ENCODE measurements around the gene KHDC1.

Gene KHDC1, protein sequence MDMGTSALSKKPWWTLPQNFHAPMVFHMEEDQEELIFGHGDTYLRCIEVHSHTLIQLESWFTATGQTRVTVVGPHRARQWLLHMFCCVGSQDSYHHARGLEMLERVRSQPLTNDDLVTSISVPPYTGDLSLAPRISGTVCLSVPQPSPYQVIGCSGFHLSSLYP

DNA sequence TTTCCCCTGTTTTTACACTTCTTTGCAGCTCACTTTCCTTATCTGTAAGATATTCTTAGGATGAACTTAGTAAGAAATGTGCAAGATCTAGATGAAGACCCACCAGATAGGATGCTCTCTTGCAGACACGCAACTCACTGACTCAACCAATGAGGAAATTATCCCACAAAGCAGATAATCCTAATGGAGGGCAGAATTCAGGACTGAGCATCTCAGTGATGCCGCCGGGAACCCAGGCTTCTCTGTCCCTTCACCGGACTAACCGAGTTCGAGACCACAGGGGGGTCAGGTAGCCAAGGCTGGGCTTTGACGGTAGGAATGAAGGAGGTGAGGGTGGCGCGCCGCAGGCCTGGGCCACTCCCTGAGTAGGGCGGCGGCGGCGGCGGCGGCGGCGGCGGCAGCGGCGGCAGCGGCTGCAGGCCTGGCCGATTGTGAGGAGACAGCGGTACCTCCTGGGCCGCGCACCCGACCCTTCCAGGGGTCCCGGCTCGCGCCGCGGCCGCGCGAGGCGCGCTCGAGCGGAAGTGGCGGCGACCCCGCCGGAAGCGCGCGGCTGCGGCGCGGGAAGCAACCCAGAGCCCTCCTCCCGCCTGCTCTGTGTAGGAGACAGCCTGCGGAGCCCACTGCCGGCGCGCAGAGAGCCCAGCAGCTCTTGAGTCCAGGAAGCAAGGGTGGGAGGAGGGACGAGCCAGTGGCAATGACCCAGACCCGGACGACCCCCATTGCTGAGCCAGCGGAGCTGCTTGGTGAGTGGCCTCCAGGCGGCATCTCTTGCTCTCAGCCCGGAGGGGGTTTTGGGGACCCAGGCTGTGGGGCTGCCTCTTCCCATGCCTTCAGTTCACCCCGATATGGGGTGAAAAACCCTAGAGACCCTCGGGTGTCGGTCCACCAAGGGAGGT lies at the start of gene KHDC1:
Gene KHDC1, minus strand, starts transcription at position 526 of the 899 bp plus-strand sequence. CDS start 20,679 bp downstream, outside the sequence.
- ChIA-PET CTCF (interaction anchor here (1.6 to 1.8 kb wide), 2 partner anchors 12 to 64 kb away, joined by 4 read pairs; no protein-coding TSS in a partner anchor), POLR2A (interaction anchor here (0.6 kb wide), 1 partner anchor 382 kb away, joined by 10 read pairs; no protein-coding TSS in a partner anchor)
- H3K4me3 ChIP-seq (ENCODE audit: low read depth, low read length), result peak within 1 kb of the TSS; percentile 62
- peaks cover 0 to 20% of the 10 kb centered on the region in 2 experiments; a peak in 2 of 3 replicates for H3K36me3 ChIP-seq (ENCODE audit: control insufficient read depth in 2 of 2, insufficient read depth in 1 of 2, low read length in 2 of 2)
- H3K9me3 ChIP-seq (ENCODE audit: control insufficient read depth, insufficient read depth, low read depth, low read length), result no peaks in the 10 kb centered on the region
- H3K27ac ChIP-seq (ENCODE audit: extremely low read depth, low read depth, low read length), result peak within 1 kb of the TSS; percentile 64; the same call in 1 of the 2 replicates
- H3K4me1 ChIP-seq (ENCODE audit: control insufficient read depth, insufficient read depth, low read length), result 0 out of 2 replicates have a peak, but pooled peaks cover 3% of the 10 kb centered on the region
- peak; percentile 86 for TF ChIP-seq ZNF561 (tag by site-specific recombination; IDR thresholded peaks at IDR 0.05; ENCODE audit: borderline replicate concordance)
- TF ChIP-seq ZNF16 (tag by site-specific recombination; IDR thresholded peaks at IDR 0.05; ENCODE audit: low read depth), result no peak
- peak; percentile 65 for TF ChIP-seq SP2 (tag by site-specific recombination; IDR thresholded peaks at IDR 0.05)
- TF ChIP-seq ZNF221 (tag by site-specific recombination; IDR thresholded peaks at IDR 0.05; ENCODE audit: borderline replicate concordance), result no peak
- no peak for TF ChIP-seq ZNF112 (tag by site-specific recombination; IDR thresholded peaks at IDR 0.05)
- TF ChIP-seq, protein P1, sequence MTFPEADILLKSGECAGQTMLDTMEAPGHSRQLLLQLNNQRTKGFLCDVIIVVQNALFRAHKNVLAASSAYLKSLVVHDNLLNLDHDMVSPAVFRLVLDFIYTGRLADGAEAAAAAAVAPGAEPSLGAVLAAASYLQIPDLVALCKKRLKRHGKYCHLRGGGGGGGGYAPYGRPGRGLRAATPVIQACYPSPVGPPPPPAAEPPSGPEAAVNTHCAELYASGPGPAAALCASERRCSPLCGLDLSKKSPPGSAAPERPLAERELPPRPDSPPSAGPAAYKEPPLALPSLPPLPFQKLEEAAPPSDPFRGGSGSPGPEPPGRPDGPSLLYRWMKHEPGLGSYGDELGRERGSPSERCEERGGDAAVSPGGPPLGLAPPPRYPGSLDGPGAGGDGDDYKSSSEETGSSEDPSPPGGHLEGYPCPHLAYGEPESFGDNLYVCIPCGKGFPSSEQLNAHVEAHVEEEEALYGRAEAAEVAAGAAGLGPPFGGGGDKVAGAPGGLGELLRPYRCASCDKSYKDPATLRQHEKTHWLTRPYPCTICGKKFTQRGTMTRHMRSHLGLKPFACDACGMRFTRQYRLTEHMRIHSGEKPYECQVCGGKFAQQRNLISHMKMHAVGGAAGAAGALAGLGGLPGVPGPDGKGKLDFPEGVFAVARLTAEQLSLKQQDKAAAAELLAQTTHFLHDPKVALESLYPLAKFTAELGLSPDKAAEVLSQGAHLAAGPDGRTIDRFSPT (tag by site-specific recombination; IDR thresholded peaks at IDR 0.05), result no peak
- TF ChIP-seq BCL11A (tag by site-specific recombination; IDR thresholded peaks at IDR 0.05; ENCODE audit: low read depth), result no peak
- TF ChIP-seq ZNF394 (tag by site-specific recombination; IDR thresholded peaks at IDR 0.05; ENCODE audit: borderline replicate concordance), result no peak
- no peak for TF ChIP-seq HOXA7 (CRISPR knock-in tag; IDR thresholded peaks at IDR 0.05; ENCODE audit: borderline replicate concordance)
- TF ChIP-seq SP7 (tag by site-specific recombination; IDR thresholded peaks at IDR 0.05), result no peak
- peak; percentile 65 for TF ChIP-seq ZIC2 (tag by site-specific recombination; IDR thresholded peaks at IDR 0.05)
- TF ChIP-seq ZNF544 (tag by site-specific recombination; IDR thresholded peaks at IDR 0.05), result no peak
- no peak for TF ChIP-seq GLI4 (tag by site-specific recombination; IDR thresholded peaks at IDR 0.05)
- TF ChIP-seq, protein P2, sequence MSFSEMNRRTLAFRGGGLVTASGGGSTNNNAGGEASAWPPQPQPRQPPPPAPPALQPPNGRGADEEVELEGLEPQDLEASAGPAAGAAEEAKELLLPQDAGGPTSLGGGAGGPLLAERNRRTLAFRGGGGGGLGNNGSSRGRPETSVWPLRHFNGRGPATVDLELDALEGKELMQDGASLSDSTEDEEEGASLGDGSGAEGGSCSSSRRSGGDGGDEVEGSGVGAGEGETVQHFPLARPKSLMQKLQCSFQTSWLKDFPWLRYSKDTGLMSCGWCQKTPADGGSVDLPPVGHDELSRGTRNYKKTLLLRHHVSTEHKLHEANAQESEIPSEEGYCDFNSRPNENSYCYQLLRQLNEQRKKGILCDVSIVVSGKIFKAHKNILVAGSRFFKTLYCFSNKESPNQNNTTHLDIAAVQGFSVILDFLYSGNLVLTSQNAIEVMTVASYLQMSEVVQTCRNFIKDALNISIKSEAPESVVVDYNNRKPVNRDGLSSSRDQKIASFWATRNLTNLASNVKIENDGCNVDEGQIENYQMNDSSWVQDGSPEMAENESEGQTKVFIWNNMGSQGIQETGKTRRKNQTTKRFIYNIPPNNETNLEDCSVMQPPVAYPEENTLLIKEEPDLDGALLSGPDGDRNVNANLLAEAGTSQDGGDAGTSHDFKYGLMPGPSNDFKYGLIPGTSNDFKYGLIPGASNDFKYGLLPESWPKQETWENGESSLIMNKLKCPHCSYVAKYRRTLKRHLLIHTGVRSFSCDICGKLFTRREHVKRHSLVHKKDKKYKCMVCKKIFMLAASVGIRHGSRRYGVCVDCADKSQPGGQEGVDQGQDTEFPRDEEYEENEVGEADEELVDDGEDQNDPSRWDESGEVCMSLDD (tag by site-specific recombination; IDR thresholded peaks at IDR 0.05), result peak; percentile 54; the same call in 1 of the 2 replicates
- TF ChIP-seq SP3 (tag by site-specific recombination; IDR thresholded peaks at IDR 0.05), result no peak
- TF ChIP-seq, protein P3, sequence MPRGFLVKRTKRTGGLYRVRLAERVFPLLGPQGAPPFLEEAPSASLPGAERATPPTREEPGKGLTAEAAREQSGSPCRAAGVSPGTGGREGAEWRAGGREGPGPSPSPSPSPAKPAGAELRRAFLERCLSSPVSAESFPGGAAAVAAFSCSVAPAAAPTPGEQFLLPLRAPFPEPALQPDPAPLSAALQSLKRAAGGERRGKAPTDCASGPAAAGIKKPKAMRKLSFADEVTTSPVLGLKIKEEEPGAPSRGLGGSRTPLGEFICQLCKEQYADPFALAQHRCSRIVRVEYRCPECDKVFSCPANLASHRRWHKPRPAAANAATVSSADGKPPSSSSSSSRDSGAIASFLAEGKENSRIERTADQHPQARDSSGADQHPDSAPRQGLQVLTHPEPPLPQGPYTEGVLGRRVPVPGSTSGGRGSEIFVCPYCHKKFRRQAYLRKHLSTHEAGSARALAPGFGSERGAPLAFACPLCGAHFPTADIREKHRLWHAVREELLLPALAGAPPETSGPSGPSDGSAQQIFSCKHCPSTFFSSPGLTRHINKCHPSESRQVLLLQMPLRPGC (tag by site-specific recombination; IDR thresholded peaks at IDR 0.05), result no peak
- TF ChIP-seq, protein P4, sequence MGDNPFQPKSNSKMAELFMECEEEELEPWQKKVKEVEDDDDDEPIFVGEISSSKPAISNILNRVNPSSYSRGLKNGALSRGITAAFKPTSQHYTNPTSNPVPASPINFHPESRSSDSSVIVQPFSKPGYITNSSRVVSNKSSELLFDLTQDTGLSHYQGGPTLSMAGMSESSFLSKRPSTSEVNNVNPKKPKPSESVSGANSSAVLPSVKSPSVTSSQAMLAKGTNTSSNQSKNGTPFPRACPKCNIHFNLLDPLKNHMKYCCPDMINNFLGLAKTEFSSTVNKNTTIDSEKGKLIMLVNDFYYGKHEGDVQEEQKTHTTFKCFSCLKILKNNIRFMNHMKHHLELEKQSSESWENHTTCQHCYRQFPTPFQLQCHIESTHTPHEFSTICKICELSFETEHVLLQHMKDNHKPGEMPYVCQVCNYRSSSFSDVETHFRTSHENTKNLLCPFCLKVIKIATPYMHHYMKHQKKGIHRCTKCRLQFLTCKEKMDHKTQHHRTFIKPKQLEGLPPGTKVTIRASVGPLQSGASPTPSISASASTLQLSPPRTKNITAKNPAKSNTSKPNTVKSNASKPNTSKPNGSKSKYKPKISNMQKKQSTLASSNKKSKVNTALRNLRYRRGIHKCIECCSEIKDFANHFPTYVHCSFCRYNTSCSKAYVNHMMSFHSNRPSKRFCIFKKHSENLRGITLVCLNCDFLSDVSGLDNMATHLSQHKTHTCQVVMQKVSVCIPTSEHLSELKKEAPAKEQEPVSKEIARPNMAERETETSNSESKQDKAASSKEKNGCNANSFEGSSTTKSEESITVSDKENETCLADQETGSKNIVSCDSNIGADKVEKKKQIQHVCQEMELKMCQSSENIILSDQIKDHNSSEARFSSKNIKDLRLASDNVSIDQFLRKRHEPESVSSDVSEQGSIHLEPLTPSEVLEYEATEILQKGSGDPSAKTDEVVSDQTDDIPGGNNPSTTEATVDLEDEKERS (tag by site-specific recombination; IDR thresholded peaks at IDR 0.05), result no peak
- no peak for TF ChIP-seq ZNF670 (tag by site-specific recombination; IDR thresholded peaks at IDR 0.05; ENCODE audit: low read depth)
- peak; percentile 88 for TF ChIP-seq ZNF335 (tag by site-specific recombination; conservative IDR thresholded peaks at IDR 0.05)
- TF ChIP-seq, protein P5, sequence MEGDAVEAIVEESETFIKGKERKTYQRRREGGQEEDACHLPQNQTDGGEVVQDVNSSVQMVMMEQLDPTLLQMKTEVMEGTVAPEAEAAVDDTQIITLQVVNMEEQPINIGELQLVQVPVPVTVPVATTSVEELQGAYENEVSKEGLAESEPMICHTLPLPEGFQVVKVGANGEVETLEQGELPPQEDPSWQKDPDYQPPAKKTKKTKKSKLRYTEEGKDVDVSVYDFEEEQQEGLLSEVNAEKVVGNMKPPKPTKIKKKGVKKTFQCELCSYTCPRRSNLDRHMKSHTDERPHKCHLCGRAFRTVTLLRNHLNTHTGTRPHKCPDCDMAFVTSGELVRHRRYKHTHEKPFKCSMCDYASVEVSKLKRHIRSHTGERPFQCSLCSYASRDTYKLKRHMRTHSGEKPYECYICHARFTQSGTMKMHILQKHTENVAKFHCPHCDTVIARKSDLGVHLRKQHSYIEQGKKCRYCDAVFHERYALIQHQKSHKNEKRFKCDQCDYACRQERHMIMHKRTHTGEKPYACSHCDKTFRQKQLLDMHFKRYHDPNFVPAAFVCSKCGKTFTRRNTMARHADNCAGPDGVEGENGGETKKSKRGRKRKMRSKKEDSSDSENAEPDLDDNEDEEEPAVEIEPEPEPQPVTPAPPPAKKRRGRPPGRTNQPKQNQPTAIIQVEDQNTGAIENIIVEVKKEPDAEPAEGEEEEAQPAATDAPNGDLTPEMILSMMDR (tag by site-specific recombination; IDR thresholded peaks at IDR 0.05), result no peak

Measured in HEK293 (cell line).